Muscle layer of duodenum (tissue), 2 donors: Measurements from ENCODE around the gene OTOP3.

Experiments
- H3K27ac ChIP-seq: one replicate; pipeline ENCODE4 v1.7.0; 2013; ENCODE audit warnings: mild to moderate bottlenecking, low read length
- H3K27me3 ChIP-seq: one replicate; pipeline ENCODE4 v1.7.0; 2013; ENCODE audit warnings: low read depth, mild to moderate bottlenecking, control low read depth, low read length
- H3K36me3 ChIP-seq, 2 donors: one replicate each; pipeline ENCODE4 v1.7.0; 2013; ENCODE audit warnings: low read length in 2 of 2, control low read depth in 1 of 2, mild to moderate bottlenecking in 1 of 2; ENCODE audit not compliant: insufficient read depth in 2 of 2, control insufficient read depth in 1 of 2
- H3K4me1 ChIP-seq, 2 donors: one replicate each; pipeline ENCODE4 v1.7.0; 2013; ENCODE audit warnings: low read length in 2 of 2, mild to moderate bottlenecking in 2 of 2, control low read depth in 1 of 2, moderate library complexity in 1 of 2; ENCODE audit not compliant: insufficient read depth in 2 of 2, control insufficient read depth in 1 of 2
- H3K4me3 ChIP-seq, 2 donors: one replicate each; pipeline ENCODE4 v1.7.0; 2013; ENCODE audit warnings: low read length in 2 of 2, low read depth in 1 of 2, mild to moderate bottlenecking in 1 of 2
- H3K9me3 ChIP-seq, 2 donors: one replicate each; pipeline ENCODE4 v1.7.0; 2013; ENCODE audit warnings: low read length in 2 of 2, control low read depth in 1 of 2, mild to moderate bottlenecking in 1 of 2; ENCODE audit not compliant: control insufficient read depth in 1 of 2
- donor health status: healthy.

OTOP3 gene

DNA sequence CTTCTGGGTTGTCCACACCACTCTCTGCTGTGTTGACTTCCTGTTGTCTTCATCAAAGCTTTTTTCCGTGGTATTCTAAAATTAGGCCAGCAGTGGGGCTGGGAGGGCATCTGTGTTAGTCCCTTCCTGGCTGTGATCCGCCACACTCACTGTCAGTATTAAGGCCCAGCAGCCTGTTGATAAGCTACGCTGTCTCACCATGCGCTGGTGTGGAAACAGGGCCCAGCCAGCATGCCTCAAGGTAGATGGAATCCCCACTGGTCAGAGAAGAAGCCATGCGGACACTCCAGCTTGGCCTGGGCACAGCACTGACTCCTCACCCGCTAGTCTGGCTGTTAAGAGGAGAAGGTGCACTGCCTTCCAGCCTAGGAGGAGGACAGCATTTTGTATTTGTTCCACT, 63.1 kb downstream of the OTOP3 start:
- Histone ChIP-seq H3K36me3 (peaks cover 19 to 32% of the 10 kb centered on the region in 2 donors), H3K4me3 (no peak overlapping the region), H3K27ac (no peak overlapping the region), H3K27me3 (no peaks in the 10 kb centered on the region), H3K4me1 (no peaks in the 10 kb centered on the region), H3K9me3 (no peaks in the 10 kb centered on the region)

DNA sequence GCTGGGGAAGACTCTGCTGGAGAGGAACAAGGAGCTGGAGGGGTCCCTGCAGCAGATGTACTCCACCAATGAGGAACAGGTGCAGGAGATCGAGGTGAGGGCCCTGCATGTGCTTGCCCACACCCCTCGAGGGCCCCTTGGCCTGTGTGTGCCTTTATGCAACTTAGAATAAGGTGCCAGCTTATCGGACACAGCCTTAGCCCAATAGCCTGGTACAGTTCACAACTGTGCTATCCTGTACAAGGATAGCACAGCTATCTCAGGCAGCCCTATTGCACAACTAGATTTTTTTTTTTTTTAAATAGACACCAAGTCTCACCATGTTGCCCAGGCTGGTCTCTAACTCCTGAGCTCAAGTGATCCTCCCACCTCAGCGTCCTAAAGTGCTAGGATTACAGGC, 63.8 kb downstream of the OTOP3 start:
- Histone ChIP-seq H3K27ac (no peak overlapping the region), H3K36me3 (peaks cover 19 to 39% of the 10 kb centered on the region in 2 donors), H3K9me3 (no peaks in the 10 kb centered on the region), H3K4me3 (no peak overlapping the region), H3K4me1 (no peaks in the 10 kb centered on the region), H3K27me3 (no peaks in the 10 kb centered on the region)
